Epithelial cell of proximal tubule (primary cell): ENCODE results near the gene ADM5. TPM values are rescaled to one million over a fixed set of nuclear protein-coding genes. Genes with fewer than 3 reads are reported as not detected.

ENCODE experiments used
- DNase-seq: peaks from one replicate; pipeline ENCODE4 v3.0.0-alpha.2; 2011; ENCODE audit warnings: low read depth
- H3K4me3 ChIP-seq: 2 replicates; pipeline ENCODE4 v1.5.1; 2011; ENCODE audit warnings: low read depth, mild to moderate bottlenecking, low read length
- total RNA-seq: library from RNA; depleted of rRNA; stranded (reverse); fragments of >200 nt; gene quantifications from 2 replicates; pipeline ENCODE4 v1.2.3, GENCODE V29; 2015
- TF ChIP-seq, protein P1 (sequence below): conservative IDR thresholded peaks from 2 replicates; pipeline ENCODE4 v1.5.1; 2012; ENCODE audit warnings: low read depth, mild to moderate bottlenecking, low read length

Gene ADM5
- total RNA-seq, 1 donor from 2014 or later, result 2.8 TPM

DNA sequence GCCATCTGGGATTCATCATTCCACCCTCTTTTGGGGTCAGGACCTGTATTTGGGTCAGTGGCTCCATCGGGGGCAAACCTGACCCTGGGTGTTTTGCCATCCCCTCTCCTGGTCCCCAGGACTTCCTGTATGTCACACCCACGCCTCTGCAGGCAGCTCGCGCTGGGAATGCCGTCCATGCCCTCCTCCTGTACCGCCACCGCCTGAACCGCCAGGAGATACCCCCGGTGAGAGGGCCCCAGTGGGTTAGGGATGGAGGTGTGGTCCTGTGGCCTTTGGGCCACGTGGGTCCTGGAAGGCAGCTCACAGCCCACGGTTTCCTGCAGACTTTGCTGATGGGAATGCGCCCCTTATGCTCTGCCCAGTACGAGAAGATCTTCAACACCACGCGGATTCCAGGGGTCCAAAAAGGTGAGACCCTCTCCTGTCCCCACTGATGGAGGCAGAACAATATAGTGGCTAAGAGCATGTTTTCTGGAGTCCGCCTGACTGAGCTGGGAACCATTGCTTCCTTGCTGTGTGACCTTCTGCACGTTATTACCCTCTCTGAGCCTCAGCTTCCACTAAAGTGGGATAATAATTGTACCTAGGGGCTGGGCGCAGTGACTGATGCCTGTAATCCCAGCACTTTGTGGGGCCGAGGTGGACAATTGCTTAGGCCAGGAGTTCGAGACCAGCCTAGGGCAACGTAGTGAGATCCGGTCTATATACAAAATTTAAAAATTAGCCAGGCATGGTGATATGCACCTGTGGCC, 15.7 kb downstream of the ADM5 start:
- TF ChIP-seq, protein P1, sequence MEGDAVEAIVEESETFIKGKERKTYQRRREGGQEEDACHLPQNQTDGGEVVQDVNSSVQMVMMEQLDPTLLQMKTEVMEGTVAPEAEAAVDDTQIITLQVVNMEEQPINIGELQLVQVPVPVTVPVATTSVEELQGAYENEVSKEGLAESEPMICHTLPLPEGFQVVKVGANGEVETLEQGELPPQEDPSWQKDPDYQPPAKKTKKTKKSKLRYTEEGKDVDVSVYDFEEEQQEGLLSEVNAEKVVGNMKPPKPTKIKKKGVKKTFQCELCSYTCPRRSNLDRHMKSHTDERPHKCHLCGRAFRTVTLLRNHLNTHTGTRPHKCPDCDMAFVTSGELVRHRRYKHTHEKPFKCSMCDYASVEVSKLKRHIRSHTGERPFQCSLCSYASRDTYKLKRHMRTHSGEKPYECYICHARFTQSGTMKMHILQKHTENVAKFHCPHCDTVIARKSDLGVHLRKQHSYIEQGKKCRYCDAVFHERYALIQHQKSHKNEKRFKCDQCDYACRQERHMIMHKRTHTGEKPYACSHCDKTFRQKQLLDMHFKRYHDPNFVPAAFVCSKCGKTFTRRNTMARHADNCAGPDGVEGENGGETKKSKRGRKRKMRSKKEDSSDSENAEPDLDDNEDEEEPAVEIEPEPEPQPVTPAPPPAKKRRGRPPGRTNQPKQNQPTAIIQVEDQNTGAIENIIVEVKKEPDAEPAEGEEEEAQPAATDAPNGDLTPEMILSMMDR, result no peak
- DNase-seq, result no peak
- no peak overlapping the region for H3K4me3 ChIP-seq

DNA sequence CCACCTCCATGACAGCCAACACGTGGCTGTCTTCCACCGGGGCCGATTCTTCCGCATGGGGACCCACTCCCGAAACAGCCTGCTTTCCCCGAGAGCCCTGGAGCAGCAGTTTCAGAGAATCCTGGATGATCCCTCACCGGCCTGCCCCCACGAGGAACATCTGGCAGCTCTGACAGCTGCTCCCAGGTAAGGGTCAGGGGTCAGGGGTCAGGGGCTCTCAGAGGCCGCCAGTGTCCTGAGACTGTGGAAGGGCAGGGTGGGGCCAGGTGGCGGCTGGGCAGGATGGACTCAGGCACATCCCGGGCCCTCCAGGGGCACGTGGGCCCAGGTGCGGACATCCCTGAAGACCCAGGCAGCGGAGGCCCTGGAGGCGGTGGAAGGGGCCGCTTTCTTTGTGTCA, 16.5 kb downstream of the ADM5 start:
- H3K4me3 ChIP-seq, result no peak overlapping the region
- TF ChIP-seq, protein P1, result no peak

DNA sequence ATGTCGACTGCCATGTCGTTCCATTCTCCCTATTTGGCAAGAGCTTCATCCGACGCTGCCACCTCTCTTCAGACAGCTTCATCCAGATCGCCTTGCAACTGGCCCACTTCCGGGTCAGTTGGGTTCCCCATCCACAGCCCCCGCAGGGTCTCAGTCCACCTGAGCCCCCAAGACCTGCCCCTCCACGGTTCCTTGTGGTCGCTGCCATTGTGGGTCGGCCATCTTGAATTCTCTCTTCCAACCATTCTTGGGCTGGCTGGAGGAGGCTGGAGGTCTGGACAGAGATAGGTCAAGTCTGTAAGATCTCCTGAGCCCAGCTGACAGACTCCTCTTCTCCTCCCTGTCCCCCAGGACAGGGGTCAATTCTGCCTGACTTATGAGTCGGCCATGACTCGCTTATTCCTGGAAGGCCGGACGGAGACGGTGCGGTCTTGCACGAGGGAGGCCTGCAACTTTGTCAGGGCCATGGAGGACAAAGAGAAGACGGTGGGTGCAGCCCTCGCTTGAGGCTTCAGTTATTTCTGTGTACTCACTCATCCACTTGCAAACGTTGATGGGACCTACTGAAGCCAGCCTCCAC, 21.1 kb downstream of the ADM5 start:
- no peak for DNase-seq
- no peak overlapping the region for H3K4me3 ChIP-seq
- TF ChIP-seq, protein P1, result no peak

More for the DNA sequence above, 16.5 kb downstream of the ADM5 start:
- DNase-seq, result no peak

DNA sequence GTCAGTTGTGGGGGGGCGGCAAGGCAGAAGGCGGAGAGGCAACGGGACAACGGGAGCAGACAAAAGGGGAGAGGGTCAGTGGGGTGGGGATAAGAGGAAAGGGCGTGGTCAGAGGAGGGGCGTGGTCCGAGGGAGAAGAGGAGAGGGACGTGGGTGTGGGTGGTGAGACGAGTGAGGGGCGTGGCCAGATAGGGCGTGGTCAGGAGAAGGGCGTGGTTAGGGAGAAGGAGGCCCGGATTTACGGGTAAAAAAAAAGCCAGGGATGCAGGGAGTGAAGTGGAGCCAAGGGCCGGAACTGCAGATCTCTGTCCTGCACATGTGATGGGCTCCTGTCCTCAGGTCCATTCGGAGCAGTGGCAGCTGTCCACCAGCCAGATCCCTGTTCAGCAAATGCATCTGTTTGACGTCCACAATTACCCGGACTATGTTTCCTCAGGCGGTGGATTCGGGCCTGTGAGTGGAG, 23.0 kb downstream of the ADM5 start:
- H3K4me3 ChIP-seq, result no peak overlapping the region
- TF ChIP-seq, protein P1, result no peak
- no peak for DNase-seq

DNA sequence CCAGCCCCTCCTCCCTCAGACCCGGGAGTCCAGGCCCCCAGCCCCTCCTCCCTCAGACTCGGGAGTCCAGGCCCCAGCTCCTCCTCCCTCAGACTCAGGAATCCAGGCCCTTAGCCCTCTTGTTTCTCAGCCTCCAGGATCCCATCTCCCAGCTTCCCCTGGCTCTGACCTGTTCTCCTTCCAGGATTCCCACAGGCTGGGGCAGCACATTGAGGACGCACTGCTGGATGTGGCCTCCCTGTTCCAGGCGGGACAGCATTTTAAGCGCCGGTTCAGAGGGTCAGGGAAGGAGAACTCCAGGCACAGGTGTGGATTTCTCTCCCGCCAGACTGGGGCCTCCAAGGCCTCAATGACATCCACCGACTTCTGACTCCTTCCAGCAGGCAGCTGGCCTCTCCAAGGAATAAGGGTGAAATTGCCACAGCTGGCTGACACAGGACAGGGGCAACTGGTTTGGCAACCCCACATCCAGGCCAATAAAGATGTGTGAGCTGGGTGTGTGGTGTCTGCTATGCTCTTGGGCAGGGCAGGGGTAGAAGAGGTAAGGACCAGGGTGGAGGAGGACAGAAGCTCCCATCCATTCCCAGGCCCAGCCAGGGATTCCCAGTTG, 23.9 kb downstream of the ADM5 start:
- TF ChIP-seq, protein P1, result no peak
- DNase-seq, result no peak
- H3K4me3 ChIP-seq, result no peak overlapping the region

DNA sequence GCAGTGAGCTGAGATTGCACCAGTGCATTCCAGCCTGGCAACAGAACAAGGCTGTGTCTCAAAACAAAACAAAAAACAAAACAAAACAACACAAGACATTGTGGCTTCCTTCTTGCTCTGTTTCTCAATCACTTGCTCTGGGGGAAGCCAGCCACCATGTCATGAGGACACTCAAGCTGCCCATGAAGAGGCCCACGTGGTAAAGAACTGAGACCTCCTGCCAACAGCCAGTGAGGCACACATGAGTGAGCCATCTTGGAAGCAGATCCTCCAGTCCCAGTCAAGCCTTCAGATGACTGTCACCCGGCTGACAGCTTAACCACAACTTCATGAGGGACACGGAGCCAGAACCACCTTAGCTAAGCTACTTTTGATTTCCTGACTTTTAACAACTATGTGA, 26.8 kb downstream of the ADM5 start:
- no peak overlapping the region for H3K4me3 ChIP-seq

More for the DNA sequence above, 26.8 kb downstream of the ADM5 start:
- no peak for DNase-seq
- TF ChIP-seq, protein P1, result no peak
